Measurements from ENCODE around the gene EML2.
"Not testable (repeated sequence)": the region's sequence is repeated elsewhere in the genome, so short reads cannot be mapped to it uniquely, and the experiment has no call there.

The EML2 gene

GRCh38 chr19:45615795-45616703, 23.1 kb downstream of the EML2 start:
- Histone ChIP-seq H3K27me3 (ENCODE audit: insufficient read depth, low read length) (no peaks in the 10 kb centered on the region), H3K27ac (ENCODE audit: low read depth, low read length) (no peak overlapping the region), H3K4me3 (ENCODE audit: low read depth, low read length) (no peak overlapping the region), H2AFZ (ENCODE audit: low read length, unreplicated experiment) (no peak overlapping the region), H3K36me3 (ENCODE audit: insufficient read depth, low read length) (peaks cover 2% of the 10 kb centered on the region), H3K4me1 (ENCODE audit: control insufficient read depth, insufficient read depth, low read length, unreplicated experiment) (peaks cover 11% of the 10 kb centered on the region), H3K79me2 (ENCODE audit: control insufficient read depth, insufficient read depth, low read length, unreplicated experiment) (no peaks in the 10 kb centered on the region)

GRCh38 chr19:45615056-45615455, 24.1 kb downstream of the EML2 start:
- not testable (repeated sequence) for H3K27me3 ChIP-seq (ENCODE audit: insufficient read depth, low read length); H3K36me3 ChIP-seq (ENCODE audit: insufficient read depth, low read length); H3K27ac ChIP-seq (ENCODE audit: low read depth, low read length); H3K79me2 ChIP-seq (ENCODE audit: control insufficient read depth, insufficient read depth, low read length, unreplicated experiment); H2AFZ ChIP-seq (ENCODE audit: low read length, unreplicated experiment); H3K4me3 ChIP-seq (ENCODE audit: low read depth, low read length)
- H3K4me1 ChIP-seq (ENCODE audit: control insufficient read depth, insufficient read depth, low read length, unreplicated experiment) = peaks cover 11% of the 10 kb centered on the region

DNA sequence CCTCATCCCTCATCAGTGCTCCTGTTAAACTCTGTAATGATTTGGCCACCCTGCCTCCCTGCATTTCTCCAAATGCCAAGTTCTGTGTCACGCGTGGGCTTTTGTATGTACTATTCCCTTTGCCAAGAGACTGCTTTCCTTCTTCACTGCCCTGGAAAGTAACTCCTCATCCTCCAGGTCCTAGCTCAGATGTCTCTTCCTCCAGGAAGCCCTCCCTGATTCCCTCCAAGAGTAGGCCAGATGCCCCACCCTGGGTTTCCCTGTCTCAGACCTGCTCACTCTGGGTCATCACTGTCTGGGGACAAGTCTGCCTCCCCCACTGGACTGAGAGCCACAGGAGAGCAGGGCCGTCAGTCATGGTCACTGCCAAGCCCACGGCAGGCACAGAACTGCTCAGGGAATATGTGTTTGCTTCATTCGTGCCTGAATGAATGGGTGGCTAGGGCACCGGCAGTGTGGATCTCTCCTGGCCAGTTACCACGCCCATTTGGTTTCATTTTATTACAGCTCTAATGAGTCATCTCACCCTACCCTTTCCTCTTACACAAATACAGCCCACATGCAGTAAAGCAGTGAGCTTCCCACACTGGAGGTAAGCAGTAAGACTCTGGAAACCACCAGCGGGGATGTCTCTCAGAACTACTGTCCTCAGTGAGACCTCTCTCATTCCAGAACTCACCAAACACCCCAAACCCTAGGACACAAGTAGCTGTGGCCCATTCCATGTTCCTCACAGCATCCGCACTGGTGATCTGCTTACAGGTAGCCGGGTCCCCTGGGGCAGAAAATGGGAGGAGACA, 25.1 kb downstream of the EML2 start:
- H3K36me3 ChIP-seq (ENCODE audit: insufficient read depth, low read length) = peaks cover 5% of the 10 kb centered on the region; the same call in 1 of the 2 replicates
- H3K4me3 ChIP-seq (ENCODE audit: low read depth, low read length) = no peak overlapping the region
- peak overlapping the region; percentile 88 for H3K27ac ChIP-seq (ENCODE audit: low read depth, low read length)
- no peak overlapping the region for H2AFZ ChIP-seq (ENCODE audit: low read length, unreplicated experiment)
- H3K27me3 ChIP-seq (ENCODE audit: insufficient read depth, low read length) = no peaks in the 10 kb centered on the region
- H3K4me1 ChIP-seq (ENCODE audit: control insufficient read depth, insufficient read depth, low read length, unreplicated experiment) = peaks cover 11% of the 10 kb centered on the region
- no peaks in the 10 kb centered on the region for H3K79me2 ChIP-seq (ENCODE audit: control insufficient read depth, insufficient read depth, low read length, unreplicated experiment)

GRCh38 chr19:45608948-45609347, 30.2 kb downstream of the EML2 start:
- Histone ChIP-seq H3K79me2 (ENCODE audit: control insufficient read depth, insufficient read depth, low read length, unreplicated experiment) (no peaks in the 10 kb centered on the region), H3K4me1 (ENCODE audit: control insufficient read depth, insufficient read depth, low read length, unreplicated experiment) (peaks cover 7% of the 10 kb centered on the region), H2AFZ (ENCODE audit: low read length, unreplicated experiment) (no peak overlapping the region), H3K4me3 (ENCODE audit: low read depth, low read length) (no peak overlapping the region), H3K27me3 (ENCODE audit: insufficient read depth, low read length) (no peaks in the 10 kb centered on the region), H3K27ac (ENCODE audit: low read depth, low read length) (no peak overlapping the region), H3K36me3 (ENCODE audit: insufficient read depth, low read length) (peaks cover 7% of the 10 kb centered on the region; the same call in 1 of the 2 replicates)

GRCh38 chr19:45607071-45608029, 31.8 kb downstream of the EML2 start:
- peaks cover 2% of the 10 kb centered on the region; the same call in 1 of the 2 replicates for H3K27me3 ChIP-seq (ENCODE audit: insufficient read depth, low read length)
- peaks cover 4% of the 10 kb centered on the region for H3K4me1 ChIP-seq (ENCODE audit: control insufficient read depth, insufficient read depth, low read length, unreplicated experiment)
- H3K4me3 ChIP-seq (ENCODE audit: low read depth, low read length) = peak overlapping the region; percentile 49
- H3K36me3 ChIP-seq (ENCODE audit: insufficient read depth, low read length) = peaks cover 7% of the 10 kb centered on the region; the same call in 1 of the 2 replicates
- H3K79me2 ChIP-seq (ENCODE audit: control insufficient read depth, insufficient read depth, low read length, unreplicated experiment) = no peaks in the 10 kb centered on the region
- no peak overlapping the region for H2AFZ ChIP-seq (ENCODE audit: low read length, unreplicated experiment)
- no peak overlapping the region for H3K27ac ChIP-seq (ENCODE audit: low read depth, low read length)

- H3K27ac ChIP-seq (ENCODE audit: low read depth, low read length) = no peak within 1 kb of the TSS
- H2AFZ ChIP-seq (ENCODE audit: low read length, unreplicated experiment) = no peak within 1 kb of the TSS
- no peaks in the 10 kb centered on the region for H3K79me2 ChIP-seq (ENCODE audit: control insufficient read depth, insufficient read depth, low read length, unreplicated experiment)
- peak within 1 kb of the TSS; percentile 63 for H3K4me3 ChIP-seq (ENCODE audit: low read depth, low read length)
- H3K36me3 ChIP-seq (ENCODE audit: insufficient read depth, low read length) = no peaks in the 10 kb centered on the region
- peaks cover 20% of the 10 kb centered on the region for H3K4me1 ChIP-seq (ENCODE audit: control insufficient read depth, insufficient read depth, low read length, unreplicated experiment)
- peaks cover 21% of the 10 kb centered on the region for H3K27me3 ChIP-seq (ENCODE audit: insufficient read depth, low read length)
Observed at GRCh38 chr19:45601524-45602374, 37.4 kb downstream of the EML2 start, which contains the start of gene GPR4. TSS of gene GPR4 (minus strand) at chr19:45602212. CDS start at chr19:45591866, 10,346 bp downstream.

DNA sequence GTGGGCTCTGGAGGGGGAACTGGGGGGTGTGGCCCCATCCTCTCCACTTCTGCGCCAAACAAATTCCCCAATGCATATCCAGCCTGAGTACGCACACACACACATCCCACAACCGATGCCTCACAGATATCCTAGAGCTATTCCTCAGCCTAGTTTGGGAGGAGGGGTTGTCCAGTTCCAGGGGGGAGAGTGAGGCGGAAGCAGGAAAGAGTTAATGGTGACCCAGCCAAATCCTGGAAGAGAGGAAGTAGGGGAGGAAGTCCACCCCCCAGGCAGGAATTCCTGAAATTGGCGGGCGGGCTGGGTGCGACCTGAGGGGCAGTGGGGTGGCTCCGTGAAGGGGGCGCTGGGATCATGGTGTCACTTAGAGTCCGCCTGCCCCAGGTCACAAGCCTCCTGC, 38.1 kb downstream of the EML2 start:
- peaks cover 20% of the 10 kb centered on the region for H3K4me1 ChIP-seq (ENCODE audit: control insufficient read depth, insufficient read depth, low read length, unreplicated experiment)
- H3K79me2 ChIP-seq (ENCODE audit: control insufficient read depth, insufficient read depth, low read length, unreplicated experiment) = no peaks in the 10 kb centered on the region
- no peak overlapping the region for H2AFZ ChIP-seq (ENCODE audit: low read length, unreplicated experiment)
- H3K27me3 ChIP-seq (ENCODE audit: insufficient read depth, low read length) = peaks cover 21% of the 10 kb centered on the region
- peak overlapping the region; percentile 63 for H3K4me3 ChIP-seq (ENCODE audit: low read depth, low read length)
- no peak overlapping the region for H3K27ac ChIP-seq (ENCODE audit: low read depth, low read length)
- no peaks in the 10 kb centered on the region for H3K36me3 ChIP-seq (ENCODE audit: insufficient read depth, low read length)

DNA sequence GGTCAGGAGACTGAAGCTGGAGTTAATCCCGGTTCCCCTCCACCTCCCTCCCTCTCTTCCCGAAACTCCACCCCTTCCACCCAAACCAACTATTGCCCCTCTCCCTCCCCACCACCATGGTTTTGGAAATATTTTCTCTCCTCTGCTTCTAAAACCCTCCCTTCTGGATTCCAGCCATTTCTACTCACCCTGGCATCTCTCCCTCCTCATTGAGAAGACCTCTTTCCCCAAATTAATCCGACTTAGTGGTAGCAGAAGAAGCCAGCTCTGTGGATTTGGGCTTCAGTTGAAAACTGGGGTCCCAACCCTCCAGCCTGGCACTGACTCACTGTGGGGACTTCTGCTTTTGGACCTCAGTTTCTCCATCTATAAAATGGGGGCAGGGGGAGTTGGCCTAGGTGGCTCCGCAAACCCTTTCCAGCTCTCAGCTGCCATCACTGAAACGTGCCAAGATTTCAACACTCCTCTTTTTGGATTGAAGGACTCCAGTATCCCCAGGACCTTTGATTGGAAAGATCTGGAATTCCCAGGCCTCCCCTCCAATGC, 38.8 kb downstream of the EML2 start:
- Histone ChIP-seq H3K36me3 (ENCODE audit: insufficient read depth, low read length) (no peaks in the 10 kb centered on the region), H3K27me3 (ENCODE audit: insufficient read depth, low read length) (peaks cover 21% of the 10 kb centered on the region), H3K27ac (ENCODE audit: low read depth, low read length) (no peak overlapping the region), H3K4me3 (ENCODE audit: low read depth, low read length) (no peak overlapping the region), H3K4me1 (ENCODE audit: control insufficient read depth, insufficient read depth, low read length, unreplicated experiment) (peaks cover 20% of the 10 kb centered on the region), H2AFZ (ENCODE audit: low read length, unreplicated experiment) (no peak overlapping the region), H3K79me2 (ENCODE audit: control insufficient read depth, insufficient read depth, low read length, unreplicated experiment) (no peaks in the 10 kb centered on the region)

- Histone ChIP-seq H3K27ac (ENCODE audit: low read depth, low read length) (no peak overlapping the region), H3K4me3 (ENCODE audit: low read depth, low read length) (peak overlapping the region; percentile 33; the same call in 1 of the 2 replicates), H3K36me3 (ENCODE audit: insufficient read depth, low read length) (no peaks in the 10 kb centered on the region), H3K4me1 (ENCODE audit: control insufficient read depth, insufficient read depth, low read length, unreplicated experiment) (peaks cover 20% of the 10 kb centered on the region), H3K79me2 (ENCODE audit: control insufficient read depth, insufficient read depth, low read length, unreplicated experiment) (no peaks in the 10 kb centered on the region), H2AFZ (ENCODE audit: low read length, unreplicated experiment) (no peak overlapping the region), H3K27me3 (ENCODE audit: insufficient read depth, low read length) (peaks cover 21% of the 10 kb centered on the region)
Observed at GRCh38 chr19:45599286-45599685, 39.9 kb downstream of the EML2 start.

All from ACC112 (cell line).